Stimulated activated CD8-positive, alpha-beta memory T cell treated with anti-CD3 and anti-CD28 coated beads, Interleukin-7, amount 100 ng/mL, for 48 hours (primary cell): ENCODE data around the gene GLCE.
"Not testable (repeated sequence)": the region's sequence is repeated elsewhere in the genome, so short reads cannot be mapped to it uniquely, and the experiment has no call there.

ENCODE experiments used
- DNase-seq, 2 donors: peaks; one replicate each; pipeline ENCODE4 v3.0.0-alpha.2; 2020; ENCODE audit warnings: low read depth in 1 of 2; ENCODE audit errors: extremely low read depth in 1 of 2

GLCE gene

DNA sequence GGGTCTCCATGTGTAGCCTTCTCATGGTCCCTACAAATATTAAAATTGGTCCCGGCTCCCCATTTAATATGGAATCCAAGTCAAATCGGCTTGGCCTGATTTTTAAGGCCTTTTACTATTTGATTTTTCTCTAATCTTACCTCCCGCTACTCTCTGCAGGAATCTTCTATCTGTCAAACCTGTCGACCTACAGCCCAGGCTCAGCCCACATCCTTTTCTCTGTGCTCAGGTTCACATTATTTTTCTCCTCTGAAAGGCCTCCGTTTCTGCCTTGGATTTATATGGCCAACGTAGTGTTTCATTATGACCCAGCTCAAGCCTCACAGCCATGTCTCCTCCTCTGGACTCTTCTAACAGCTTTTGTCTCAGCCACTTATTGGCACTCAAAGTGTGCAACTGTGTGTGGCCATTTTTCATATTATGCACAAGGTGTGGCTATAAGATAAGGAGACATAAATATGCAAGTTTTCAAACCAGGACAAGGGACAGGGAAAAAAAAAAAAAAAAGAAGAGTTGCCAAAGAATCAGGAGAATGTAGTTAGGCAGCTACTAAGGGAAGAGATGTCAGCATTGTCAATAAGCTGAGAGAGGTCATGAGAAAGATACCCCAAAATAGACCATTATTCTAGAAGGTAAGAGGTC is 2.1 kb upstream of the GLCE start:
- no peak for DNase-seq

DNA sequence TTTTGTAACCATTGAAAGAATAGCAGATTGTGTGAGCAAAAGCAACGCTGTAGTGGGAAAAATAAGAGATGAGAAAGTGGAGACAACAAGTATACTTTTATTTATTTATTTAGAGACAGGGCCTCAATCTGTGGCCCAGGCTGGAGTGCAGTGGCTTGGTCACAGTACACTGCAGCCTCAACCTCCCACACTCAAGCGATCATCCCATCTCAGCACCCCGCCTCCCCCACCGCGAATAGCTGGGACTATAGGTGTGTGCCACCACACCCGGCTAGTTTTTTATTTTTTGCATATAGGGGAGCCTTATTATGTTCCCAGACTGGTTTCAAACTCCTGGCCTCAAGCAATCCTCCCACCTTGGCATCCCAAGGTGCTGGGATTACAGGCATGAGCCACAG is 1.6 kb upstream of the GLCE start:
- DNase-seq: no peak

DNA sequence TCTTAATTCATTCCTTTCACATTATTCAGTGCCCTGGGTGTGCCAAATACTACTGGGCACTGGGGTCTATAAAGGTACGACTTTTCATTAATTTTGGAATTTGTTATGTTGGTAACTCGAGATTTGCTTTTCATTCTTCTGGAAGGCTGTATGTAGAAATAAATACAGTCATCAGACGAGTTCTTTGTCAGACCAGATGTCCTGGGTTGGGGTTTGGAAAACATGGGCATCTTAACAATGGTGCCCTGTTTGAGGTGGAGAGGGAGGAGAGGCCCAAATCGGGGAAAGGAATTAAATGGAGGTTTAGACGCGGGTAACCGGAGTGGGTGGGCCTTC is 662 bp upstream of the GLCE start:
- no peak for DNase-seq

DNA sequence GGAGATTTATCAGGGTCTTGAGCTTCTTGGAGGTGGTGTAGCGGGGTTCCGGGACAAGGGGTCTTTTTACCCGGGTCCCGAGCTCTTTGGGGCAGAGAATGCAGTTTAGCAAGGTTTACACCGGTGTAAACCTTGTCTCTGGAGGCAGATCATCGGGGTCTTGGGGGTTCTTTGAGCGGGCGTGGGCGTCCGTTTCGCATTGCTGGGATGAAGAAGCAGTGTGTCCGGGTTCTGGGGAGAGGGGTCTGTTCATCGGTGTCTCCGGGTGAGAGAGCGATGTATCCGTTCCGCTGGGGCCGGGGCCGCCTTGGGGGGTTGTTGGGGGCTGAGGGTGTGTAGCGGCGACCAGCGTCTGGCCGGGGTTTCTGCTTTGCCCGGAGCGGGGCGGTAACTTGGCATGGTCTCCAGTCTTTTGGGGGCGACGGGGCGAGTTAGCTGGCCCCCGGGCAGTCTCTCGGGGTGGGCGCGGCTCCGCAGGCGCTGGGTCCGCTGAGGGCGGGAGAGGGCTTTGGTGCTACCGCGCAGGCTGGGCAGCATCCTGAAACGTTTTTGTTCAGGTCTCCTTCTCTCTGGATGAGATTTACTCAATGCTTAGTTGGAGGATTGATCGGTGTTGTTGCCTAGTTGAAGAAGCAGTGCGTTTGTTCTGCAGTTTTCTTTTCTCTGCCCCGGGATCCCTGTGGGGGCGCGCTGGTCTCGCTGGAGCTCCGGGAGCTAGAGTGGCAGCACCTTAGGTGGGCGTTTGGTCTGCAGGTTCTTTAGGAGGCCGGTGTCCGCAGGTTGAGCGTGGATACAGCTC is 843 bp downstream of the GLCE start:
- no peak for DNase-seq

DNA sequence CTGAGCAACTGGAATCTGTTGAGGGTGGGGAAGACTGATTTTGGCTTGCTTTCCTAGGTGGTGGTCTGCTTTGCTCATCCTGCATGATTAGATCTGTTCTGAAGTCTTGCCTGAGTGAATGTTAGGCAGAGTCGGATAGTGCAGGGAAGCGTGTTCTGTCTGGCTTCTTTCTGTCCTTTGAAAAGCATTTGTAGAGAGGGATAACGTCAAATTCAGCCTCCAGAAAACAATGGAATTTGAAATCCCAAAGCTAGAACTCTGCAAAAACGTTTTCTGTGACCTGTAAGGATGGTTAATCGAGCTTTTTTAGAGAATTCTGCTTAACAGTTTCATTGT is 1.4 kb downstream of the GLCE start:
- DNase-seq: no peak

DNA sequence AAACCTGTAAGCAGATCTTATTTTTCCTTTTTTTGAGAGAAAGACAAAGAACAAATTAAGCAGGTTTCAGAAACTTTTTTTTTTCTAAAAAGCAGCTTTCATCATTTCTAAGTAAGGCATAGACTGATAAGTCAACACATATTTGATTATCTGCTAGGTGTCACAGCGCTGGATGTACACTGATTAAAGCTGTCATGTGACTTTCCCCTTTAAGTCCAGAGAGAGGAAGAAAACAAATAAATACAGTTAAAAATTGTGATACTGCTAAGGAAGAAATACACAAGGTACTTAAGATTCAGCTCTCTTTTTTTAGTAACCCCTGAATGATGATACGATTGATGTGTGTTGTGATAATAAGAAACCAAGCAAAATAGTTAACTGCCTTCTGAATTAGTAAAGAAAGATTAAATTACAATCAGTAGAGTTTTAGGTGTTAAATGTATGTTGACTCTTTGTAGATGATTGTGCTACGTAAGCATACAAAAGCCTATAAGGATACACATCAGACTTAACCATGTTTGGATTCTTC is 2.8 kb downstream of the GLCE start:
- no peak for DNase-seq

DNA sequence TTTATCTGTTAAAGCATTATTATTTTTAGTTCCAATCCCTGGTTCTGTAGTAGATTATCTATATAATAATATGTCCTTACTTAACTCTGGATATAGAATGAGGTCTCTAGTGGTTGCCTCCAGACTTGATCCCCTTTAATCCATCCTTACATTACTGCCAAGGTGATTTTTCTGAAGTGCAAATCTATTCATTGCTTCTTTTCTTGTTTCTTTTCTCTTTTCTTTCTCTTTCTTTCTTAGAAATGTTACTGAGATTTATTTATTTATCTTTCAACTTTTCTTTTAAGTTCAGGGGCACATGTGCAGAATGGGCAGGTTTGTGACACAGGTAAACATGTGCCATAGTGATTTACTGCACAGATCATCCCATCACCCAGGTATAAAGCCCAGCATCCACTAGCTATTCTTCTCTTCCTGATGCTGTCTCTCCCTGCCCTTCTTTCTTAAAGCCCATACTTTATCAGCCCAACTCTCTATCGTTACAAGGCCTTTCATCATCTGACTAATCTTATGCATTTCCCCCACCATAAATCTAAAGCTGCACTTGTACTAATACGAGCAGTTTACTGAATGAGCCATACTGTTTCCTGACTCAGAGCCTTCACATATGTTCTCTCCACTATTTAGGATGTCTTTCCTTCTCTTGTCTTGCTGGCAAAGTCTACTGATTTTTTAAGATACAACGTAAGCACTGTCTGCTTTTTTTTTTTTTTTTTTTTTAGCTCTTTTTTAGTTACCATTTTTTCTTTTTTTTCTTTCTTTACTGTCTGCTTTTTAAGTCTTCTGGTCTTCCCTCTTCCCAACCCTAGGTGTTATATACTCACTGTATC is 4.6 kb downstream of the GLCE start:
- DNase-seq: no peak

DNA sequence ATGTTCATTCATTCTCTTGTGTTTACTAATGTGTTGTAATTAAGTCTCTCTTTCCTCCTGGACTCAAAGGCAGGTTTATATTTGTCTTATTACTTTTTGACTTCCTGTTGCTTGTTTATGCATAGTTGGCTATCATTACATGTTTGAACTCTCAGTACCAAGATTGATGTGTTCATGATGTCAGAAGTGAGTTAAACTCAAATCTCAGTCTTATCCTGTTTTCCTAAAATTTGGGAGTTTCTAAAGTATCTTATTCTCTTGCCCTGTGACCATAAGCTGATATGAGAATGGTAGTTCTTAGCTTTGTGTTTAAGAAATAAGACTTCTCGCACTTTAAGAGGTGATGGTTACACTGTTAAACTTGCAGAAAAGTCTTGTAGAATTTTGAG is 5.2 kb downstream of the GLCE start:
- no peak for DNase-seq

DNA sequence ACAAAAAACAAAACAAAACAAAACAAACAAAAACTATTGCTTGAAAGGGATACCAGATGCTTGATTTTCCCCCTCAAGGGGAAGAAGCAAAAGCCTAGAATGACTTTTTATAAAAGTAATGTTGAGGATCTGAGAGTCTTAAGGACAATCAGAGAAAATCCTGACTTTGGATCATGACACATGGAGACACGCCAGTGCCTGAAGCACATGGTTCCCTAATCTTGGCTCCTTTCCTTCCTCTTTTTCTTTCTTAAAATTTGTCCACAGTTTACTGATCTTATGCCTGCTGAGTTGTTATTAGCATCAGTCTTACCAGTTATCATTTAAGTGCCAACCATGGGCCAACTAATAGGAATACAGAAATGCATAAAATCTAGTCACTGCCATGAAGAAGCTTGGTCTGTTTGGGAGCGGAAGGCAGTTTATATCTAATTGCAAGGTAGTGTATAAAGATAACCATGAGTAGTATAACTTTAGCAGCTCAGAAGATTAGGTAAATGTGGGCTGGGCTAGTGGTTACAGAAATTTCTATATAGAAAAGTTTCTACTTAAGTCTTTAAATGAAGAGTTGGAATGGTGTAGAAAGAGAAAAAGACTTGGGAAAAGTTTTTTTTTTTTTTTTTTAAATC is 6.9 kb downstream of the GLCE start:
- DNase-seq: no peak

DNA sequence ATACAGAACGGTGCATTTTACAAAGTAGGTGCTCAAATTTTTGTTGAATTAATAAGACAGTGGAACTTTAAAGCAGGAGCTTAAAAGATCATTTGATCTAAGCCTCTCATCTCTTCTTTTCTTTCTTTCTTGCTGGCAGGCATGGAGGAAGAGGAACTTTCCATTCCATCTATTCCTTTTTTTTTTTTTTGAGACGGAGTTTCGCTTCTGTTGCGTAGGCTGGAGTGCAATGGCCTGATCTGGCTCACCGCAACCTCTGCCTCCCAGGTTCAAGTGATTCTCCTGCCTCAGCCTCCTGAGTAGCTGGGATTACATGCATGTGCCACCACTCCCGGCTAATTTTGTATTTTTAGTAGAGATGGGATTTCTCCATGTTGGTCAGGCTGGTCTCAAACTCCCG is 7.9 kb downstream of the GLCE start:
- not testable (repeated sequence) for DNase-seq

DNA sequence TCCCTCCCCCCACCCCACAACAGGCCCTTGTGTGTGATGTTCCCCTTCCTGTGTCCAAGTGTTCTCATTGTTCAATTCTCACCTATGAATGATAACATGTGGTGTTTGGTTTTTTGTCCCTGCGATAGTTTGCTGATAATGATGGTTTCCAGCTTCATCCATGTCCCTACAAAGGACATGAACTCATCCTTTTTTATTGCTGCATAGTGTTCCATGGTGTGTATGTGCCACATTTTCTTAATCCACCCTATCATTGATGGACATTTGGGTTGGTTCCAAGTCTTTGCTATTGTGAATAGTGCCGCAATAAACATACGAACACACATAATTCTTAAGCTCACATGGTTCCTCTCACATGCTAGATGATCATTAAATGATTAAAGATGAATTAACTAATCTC is 9.1 kb downstream of the GLCE start:
- DNase-seq: not testable (repeated sequence)

DNA sequence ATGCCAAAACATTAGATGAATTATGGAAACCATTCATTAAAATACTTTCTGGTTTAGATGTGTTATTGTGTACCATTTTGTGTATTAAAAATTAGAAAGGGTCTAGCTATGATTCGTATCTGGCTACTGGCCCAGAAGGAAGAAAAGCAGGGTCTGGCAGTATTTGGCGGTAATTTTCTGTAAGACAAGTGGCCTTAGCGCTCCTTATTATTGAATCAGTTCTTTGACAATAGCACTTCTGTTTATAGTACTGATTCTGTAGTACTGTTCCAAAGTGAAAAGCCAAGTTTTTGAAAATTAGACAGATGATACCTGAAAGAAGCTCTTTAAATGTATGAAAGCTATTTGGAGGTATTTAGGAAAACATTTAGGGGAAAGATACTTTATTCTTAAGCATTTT is 10.2 kb downstream of the GLCE start:
- no peak for DNase-seq

DNA sequence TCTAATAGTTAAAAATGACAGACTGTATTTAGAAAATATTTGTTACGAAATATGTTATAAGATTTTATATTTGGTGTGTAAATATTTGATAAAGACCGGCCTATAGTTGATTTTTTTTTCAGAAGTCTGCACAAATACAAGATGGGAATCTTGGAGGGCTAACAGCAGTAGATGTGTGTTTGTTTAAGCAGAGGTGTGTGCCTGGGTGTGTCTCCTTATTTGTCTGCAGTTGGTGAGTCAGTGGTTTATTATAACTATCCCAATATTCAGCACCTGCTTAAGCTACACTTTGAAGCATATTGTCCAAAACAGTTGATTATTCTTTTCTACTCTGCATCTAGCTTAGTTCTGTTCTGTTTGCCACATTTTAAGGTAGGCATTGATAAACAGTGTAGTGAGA is 12.4 kb downstream of the GLCE start:
- DNase-seq: no peak

DNA sequence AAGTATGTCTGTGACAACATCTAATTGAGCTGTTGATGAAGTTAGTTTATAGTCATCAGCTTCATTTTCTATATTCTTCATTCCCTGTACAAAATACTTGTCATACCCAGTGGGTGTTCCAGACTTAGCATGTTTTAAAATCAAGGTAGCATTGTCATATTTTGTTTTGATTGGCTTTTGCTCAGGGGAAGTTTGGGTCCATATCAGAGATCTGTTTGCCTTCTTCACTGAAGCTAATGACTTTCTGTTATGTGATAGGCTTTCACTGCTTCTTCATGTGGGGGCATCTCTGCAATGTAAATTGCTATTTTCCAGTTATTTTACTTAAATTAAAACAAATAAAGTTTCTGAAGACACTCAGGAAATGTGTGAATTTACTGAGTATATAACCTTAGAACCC is 15.1 kb downstream of the GLCE start:
- no peak for DNase-seq

DNA sequence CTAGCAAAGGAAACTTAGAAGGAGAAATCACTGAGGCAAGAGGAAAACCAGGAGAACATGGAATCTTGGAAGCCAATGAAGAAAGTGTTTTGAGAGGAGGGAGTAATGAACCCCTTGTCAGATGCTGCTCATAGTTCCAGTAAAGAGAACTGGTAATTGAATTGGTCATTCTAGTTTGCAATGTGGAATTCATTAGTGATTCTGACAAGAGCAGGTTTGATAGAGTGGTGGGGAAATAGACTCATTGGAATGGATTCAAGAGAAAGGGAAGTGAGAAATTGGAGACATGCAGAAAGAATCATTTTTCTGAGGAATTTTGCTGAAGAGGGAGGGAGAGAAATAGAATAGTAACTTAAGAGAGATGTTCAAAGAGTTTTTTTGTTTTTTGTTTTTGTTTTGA is 21.0 kb downstream of the GLCE start:
- DNase-seq: no peak

DNA sequence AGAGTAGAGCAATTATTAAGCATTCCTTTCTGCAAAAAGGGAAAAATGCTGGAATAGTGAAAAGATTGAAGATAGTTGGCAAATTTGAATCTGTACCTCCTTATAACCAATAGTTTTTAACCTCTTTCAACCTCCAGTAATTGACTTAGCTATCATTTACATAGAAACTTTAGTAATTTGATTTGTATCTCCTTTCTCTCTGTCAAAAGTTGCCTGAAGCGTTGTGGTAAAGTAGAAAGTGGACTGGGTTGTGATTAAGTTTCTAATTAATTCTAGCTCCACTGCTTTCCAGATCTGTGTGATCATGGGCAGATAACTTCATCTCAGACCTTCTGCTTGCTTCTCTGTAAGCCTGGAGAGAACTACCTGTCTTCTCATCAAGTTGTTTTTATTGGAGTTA is 24.8 kb downstream of the GLCE start:
- DNase-seq: no peak

DNA sequence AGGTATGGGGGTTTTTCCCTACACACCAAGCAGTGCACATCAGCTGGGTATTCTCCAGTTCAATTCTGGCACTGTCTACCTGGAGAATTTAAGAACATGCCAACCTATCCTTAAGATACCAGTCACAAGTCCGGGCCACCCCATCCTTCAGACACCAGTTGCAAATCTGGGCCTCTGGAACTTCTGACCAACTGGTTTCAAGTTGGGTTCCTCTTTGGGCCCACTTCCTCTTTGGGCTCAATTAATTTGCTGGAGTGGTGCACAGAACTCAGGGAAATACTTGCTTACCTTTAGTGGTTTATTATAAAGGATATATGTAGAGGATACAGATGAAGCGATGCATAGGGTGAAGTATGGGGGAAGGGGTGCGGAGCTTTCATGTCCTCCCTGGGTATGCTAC is 25.3 kb downstream of the GLCE start:
- DNase-seq: no peak

DNA sequence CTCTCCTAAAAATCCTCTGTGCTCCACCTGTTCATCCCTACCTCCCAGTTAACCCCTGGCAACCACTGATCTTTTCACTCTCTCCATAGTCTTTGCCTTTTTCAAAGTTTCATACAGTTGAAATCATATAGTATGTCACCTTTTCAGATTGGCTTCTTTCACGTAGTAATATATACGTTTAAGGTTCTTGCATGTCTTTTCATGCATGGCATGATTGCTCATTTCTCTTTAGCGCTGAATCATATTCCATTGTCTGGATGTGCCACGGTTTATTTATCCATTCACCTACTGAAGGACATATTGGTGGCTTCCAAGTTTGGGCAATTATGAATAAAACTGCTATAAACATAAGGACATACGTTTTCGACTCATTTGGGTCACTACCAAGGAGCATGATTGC is 28.7 kb downstream of the GLCE start:
- no peak for DNase-seq

DNA sequence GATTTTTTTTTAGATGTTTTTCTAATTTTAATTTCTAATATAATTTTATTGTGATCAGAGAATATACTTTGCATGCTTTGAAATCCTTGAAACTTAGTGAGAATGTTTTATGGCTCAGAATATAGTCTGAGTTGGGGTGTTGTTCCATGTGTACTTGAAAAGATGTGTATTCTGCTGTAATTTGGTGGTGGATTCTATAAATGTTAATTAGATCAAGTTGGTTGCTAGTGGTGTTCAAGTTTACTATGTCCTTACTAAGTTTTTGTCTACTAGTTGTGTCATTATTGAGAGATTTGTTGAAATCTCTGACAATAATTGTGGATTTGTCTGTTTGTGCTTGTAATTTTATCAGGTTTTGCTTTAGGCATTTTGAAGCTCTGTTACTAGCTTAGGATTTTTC is 29.7 kb downstream of the GLCE start:
- DNase-seq: no peak

DNA sequence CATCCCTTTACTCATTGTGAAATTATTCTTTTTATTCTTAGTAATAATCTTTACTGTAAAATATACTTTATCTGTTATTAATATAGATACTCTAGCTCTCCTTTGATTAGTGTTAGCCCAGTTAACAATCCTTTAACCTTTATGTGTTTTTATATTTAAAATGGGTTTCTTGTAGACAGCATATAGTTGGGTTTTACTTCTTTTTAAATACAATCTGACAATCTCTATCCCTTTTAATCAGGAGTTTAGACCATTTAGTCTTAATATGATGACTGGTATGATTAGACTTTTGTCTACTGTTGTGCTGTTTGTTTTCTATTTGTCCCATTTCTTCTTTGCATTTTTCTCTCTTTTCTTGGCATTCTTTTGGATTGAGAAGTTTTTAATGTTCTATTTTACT is 30.1 kb downstream of the GLCE start:
- no peak for DNase-seq

DNA sequence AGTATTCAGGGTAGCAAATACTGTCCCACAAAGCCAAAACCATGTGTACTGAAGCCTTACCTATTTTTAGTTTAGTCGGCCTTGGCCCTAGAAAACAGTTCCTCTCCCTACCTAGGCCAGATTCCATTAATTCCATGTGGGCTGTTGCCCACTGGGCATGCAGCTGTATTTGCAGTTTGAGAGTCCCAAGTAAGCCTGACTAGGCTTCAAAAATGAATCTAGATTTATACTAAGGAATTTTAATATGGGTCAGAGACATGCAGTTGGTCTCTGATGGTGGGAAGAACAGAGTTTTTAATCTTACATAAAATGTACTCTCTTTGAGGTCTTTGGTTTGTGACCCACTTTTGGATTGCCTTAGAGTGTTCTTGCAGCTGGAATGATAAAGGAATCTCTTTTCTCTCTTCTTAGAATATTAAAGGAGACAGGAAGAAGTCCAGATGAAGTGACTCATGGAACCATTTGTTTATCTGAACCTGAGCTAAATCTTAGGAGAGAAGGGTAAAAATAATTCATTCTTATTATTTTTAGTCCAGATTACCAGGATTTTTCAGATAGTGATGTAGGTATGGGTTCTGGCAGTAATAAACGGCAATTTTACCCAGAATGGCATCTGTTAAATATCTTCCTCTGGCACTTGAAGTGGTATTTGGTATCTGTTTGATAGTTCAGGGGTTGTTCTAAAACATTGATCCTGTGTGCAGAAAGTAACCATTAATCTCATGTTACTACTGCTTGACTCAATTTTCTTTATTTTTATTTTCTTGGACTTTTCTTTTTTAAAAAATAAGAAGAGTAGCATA is 33.8 kb downstream of the GLCE start:
- DNase-seq: no peak
